Activated CD4-positive, alpha-beta T cell treated with anti-CD3 and anti-CD28 coated beads for 48 hours (primary cell): ENCODE data around the gene ABT1.
A peak's percentile ranks its signal among the peaks of the same experiment; 100 is the strongest.

Experiments used
- DNase-seq: peaks from one replicate; pipeline ENCODE4 v3.0.0-alpha.2; 2020

ABT1 gene

DNA sequence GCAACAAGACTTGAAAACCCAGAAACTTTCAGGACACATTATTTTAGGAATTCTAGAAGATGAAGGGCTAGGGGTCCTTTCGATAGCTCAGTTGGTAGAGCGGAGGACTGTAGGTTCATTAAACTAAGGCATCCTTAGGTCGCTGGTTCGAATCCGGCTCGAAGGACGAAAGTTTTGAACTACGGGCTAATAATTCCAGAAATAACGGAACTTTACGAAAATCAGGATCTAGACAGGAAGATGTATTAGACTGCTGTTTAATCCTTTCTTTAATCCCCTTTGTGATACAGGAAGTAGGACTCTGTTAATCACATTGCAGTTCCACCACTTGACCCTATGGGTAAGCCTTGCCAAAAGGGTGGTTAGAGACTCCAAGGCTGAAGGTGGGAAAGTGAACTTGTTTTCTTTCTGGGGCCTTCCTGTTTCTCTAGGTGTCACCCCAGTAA is 21.2 kb upstream of the ABT1 start:
- no peak for DNase-seq

GRCh38 chr6:26576407-26576843 is 20.3 kb upstream of the ABT1 start:
- no peak for DNase-seq

DNA sequence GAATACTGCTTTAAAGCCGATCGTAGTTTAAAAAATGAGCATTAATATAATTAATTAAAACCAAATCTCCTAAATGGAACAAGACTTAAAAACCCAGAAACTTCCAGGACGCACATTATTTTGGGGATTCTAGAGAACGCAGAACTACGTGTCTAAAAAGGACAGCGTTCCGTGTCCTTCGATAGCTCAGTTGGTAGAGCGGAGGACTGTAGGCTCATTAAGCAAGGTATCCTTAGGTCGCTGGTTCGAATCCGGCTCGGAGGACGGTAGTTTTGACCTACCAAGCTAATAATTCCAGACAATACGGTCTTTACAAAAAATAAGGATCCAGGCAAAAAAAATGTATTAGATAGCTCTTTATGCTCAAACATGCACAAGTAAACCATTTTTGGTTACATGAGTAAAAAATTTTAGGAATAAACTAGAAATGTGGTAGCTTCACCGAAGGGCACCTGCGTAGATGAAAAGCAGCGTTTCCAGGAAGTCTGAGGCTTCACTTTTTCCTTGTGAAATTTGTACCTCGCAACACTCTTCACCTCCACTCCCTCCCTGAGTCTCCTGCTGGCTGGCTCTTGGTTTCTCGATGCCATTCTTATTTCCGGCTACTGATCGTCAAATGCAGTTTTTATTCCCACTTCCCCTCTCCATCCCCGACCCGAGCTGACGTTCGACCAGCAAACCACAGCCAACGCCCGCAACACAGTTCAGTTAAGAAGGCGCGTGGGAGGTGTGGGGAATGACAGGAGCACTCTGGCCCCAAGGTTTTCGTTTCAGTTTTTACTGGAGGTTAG is 19.6 kb upstream of the ABT1 start:
- peak; percentile 89 for DNase-seq

DNA sequence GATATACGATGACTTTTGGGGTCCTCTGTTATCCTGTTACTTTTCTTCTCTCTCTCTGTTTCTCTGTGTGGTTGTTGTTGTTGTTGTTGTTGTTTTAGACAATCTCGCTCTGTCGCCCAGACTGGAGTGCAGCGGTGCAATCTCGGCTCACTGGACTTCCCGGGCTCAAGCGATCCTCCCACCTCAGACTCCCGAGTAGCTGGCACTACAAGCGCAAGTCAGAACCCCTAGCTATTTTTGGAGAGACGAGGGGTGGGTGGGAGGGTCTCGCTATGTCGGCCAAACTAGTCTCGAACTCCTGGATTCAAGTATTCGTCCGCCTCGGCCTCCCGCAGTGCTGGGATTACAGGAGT is 19.1 kb upstream of the ABT1 start:
- DNase-seq = no peak

GRCh38 chr6:26578279-26578678 is 18.5 kb upstream of the ABT1 start:
- DNase-seq = no peak

DNA sequence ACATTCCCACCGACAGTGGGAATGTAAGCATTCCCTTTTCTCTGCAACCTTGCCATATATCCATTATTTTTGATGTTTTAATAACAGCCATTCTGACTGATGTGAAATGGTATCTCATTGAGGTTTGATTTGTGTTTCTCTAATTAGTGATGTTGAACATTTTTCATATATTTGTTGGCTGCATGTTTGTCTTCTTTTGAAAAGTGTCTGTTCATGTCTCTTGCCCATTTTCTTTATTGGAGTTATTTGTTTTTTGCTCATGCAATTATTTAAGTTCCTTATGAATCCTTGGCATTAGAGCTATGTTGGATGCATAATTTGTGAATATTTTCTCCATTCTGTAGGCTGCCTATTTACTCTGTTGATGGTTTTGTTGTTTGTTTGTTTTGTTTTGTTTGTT is 18.0 kb upstream of the ABT1 start:
- DNase-seq = no peak

DNA sequence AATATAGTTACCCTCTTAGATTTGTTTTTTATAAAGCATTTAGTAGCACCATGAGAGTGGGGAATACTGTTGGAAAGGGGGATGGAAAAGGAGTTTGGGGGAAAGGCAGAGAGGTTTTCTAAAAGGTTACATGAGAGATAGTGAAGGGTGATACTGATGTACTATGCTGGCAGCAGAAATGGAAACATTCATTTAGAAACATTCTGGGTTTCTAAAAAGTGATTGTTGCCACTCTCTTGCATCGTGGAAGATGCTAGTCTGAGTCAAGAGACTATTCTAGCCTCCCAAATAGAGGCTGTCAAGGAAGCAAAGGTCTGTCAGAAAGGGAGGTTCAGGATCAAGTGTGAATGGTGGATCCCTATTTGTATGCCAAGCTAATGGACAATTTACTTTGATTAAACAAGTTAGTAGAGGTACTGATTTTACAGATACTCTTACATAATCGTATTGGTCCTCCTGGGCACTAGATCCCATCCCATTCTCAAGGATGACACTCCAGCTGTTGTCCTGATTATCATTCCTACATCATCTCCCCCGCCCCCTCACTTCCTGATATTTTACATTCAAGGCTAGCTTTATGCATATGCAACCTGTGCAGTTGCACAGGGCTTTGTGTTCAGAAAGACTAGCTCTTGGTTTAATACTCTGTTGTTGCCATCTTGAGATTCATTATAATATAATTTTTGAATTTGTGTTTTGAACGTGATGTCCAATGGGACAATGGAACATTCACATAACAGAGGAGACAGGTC is 15.4 kb upstream of the ABT1 start:
- no peak for DNase-seq

- DNase-seq = no peak
These were observed 7.8 kb upstream of the ABT1 start for GRCh38 chr6:26588965-26589364.

- no peak for DNase-seq
These were observed 4.1 kb upstream of the ABT1 start for GRCh38 chr6:26592649-26593048.

DNA sequence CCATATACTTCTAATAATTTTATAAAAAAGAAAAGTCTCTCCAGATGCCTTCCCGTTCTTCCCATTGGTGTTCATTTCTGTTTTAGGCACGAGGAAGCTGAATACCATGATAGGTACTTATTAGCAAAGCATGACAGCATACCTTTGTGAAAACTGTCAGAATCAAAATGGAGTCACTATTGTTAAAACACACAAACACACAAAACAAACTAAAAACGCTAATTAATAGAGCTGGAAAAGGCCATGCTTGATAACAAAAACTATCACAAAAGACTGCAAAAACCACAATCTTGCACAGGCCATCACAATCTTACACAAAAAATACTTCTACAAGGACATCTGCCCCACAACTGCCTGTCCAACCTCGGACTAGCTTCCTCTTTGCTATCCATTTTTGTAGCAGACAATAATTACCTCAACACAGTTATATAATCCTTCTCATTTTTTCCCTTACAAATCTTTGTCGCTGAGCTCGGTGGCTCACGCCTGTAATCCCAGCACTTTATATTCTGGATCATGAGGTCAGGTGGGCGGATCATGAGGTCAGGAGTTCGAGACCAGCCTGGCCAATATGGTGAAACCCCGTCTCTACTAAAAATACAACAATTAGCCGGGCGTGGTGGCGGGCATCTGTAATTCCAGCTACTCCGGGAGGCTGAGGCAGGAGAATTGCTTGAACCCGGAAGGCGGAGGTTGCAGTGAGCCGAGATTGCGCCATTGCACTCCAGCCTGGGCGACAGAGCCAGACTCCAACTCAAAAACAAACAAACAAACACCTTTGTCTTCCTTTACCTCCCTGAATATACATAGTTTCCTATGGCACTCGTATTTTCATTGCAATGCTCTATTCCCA is 3.2 kb upstream of the ABT1 start:
- peak; percentile 23 for DNase-seq

DNA sequence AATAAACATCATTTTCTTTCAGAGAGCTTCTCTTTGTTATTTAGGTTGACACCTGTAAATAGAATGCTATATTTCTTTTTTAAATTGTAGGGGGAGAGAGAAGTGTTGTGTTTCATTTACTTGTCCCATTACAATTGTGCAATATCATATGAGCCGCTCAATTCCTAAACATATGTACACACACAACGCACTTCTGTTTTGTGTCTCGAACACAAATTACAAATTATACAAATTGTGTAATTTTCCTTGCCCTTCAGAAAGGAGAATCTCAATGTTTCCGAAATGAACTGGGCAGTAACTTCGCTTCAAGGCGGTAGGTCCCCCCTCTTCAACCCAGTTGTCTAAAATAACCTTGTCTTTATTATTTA is 2.6 kb upstream of the ABT1 start:
- DNase-seq = no peak

DNA sequence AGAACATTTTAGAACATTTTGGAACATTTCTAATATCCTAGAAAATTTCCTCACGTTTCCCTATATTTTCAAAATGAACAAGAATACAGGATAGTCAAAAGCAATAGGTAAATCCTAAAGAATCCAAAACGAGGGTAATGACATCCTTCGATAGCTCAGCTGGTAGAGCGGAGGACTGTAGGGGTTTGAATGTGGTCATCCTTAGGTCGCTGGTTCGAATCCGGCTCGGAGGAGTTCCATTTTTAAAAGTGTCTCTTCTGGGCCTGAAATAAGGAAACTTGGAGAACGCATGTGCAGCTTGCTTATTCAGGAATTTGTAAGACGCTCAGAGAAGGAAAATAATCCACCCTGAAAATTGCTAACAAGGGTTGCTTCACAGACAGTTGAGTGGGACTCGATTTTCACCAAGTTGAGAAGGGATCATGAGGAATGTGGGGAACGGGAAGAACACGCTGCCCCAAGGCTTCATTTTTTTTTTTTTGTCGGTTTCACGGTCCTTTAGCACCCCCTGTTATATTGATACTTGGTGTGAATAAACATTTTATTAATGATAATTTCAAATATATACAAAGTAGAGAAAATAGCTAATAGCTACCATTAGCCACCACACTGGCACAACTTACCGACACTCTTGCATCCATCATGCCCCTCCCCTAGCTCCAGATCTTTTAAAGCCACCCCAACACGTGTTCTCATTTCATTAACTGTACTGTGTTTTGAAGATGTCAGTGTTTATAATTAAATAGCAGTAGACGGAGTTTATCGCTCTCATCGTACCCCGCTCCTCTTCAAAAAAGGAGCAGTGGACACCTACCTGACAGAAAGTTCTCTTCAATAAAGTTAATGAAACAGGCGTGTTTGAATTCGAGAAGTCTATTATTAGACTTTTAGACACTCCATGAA is 1.8 kb upstream of the ABT1 start:
- DNase-seq = peak; percentile 80

- peak; percentile 93 for DNase-seq
These were observed 984 bp upstream of the ABT1 start for GRCh38 chr6:26595669-26596269.

DNA sequence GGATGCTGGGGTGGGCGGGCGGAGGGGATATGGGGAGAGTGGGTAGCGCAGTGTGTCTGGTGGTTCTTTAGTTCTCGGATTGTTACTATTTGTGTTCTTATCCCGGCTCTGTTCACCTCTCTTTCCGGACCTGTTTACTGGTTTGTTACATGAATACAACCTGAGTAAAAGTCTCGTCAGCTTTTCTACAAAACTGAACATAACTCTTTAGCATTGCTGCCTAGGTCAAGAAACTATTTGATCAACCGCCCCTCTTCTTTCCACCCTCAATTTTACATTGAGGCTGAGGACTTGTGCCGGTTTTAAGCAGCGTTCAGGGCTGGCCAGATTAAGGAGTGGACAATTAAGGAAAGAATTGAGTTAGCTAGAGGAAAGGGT is 625 bp downstream of the ABT1 start:
- DNase-seq = no peak

GRCh38 chr6:26597821-26598220 is 1.1 kb downstream of the ABT1 start:
- DNase-seq = no peak

DNA sequence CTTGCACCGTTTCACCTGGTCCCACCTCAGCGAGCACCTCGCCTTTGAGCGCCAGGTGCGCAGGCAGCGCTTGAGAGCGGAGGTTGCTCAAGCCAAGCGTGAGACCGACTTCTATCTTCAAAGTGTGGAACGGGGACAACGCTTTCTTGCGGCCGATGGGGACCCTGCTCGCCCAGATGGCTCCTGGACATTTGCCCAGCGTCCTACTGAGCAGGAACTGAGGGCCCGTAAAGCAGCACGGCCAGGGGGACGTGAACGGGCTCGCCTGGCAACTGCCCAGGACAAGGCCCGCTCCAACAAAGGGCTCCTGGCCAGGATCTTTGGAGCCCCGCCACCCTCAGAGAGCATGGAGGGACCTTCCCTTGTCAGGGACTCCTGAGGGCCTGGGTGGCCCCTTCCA is 1.5 kb downstream of the ABT1 start:
- no peak for DNase-seq

DNA sequence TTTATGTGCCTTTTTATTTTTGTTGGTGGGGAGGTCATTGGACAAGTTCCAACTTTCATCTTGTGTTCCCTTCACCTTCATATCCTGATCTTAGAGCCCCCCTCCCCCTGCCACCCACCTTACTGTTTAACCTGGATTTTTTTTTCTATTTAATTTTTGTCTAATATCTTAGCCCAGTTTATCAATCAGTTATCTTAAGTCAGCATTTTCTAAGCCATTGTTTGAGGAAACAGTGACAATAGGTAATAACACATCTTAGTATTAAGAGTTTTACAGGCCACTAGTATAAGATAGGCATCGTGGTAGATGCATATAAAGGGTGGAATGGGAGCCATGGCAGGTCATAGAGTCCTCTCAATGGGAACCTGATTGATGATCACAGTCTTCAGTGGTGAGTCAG is 2.4 kb downstream of the ABT1 start:
- no peak for DNase-seq

DNA sequence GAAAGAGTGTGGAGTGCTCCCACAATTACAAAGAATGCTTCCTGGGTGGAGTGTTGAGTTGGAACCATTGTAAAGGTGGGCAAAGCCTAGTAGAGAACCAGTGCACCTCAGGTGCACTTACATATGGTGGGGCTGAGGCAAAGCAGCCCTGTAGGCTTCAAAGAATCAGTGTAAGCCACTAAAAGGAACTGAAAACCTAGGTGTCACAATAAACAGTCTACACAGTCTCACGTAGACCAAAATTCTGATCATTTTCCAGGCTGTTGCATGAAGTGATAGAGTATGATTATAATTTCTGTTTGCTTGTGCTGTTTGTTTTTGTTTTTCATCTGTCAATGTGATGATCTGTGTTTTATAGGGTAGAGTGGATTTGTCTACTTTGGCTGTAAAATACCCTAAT is 2.8 kb downstream of the ABT1 start:
- DNase-seq = no peak

DNA sequence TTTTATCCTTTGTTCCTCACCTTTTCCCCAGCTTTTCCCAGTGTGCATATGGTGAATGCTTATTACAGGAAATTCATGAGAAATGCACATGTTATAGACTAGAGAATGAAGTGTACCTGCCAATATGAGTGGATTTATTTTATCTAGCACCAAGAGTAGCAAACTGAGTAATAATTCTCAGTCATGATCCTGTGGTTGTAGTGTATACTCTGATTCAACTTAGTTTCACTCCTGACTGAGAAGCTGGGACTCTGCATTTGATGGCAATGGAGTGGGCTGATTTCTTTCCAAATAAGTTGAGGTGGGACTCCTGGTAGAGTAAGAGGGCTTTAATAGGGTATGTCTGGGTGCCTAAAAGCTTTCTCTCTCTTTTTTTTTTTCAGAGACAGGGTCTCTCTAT is 4.0 kb downstream of the ABT1 start:
- DNase-seq = no peak

GRCh38 chr6:26602262-26602661 is 5.5 kb downstream of the ABT1 start:
- DNase-seq = no peak

GRCh38 chr6:26604026-26604425 is 7.3 kb downstream of the ABT1 start:
- no peak for DNase-seq

GRCh38 chr6:26604797-26605196 is 8.0 kb downstream of the ABT1 start:
- no peak for DNase-seq
